Measurements from ENCODE around the gene TOMM20L. TPM values are rescaled to one million over a fixed set of nuclear protein-coding genes. Genes with fewer than 3 reads are reported as not detected.
A peak's percentile ranks its signal among the peaks of the same experiment; 100 is the strongest.

Gene TOMM20L
- total and polyA plus RNA-seq, 9 of the 15 experiments (the other 6 are each of a cell fraction or from before 2014, with no cell fraction given) = not detected

DNA sequence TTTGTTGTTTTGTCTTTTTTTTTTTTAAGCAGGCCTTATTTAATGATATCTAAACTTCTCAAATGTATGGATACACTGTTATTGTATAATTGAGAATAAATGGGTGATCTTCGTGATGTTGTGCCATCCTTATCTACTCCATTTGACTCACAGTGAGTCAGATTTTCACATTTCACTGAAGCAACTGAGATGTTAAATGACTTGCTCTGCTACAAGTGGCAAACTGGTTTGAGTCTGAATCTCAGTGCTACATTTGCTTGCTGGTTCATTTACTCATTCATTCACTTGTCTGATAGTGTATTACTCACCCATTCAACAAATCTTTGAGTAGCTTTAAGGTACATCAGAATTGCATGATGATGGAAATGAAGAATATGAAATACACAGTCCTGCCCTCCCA lies 34.4 kb downstream of the TOMM20L start (continued):
- TF ChIP-seq ZNF282 (CRISPR knock-in tag; IDR thresholded peaks at IDR 0.05) (no peak), BRD9 (IDR thresholded peaks at IDR 0.05; ENCODE audit: low read depth, partially characterized antibody) (no peak), ZHX1 (conservative IDR thresholded peaks at IDR 0.05; ENCODE audit: low read length) (no peak), DNMT1 (IDR thresholded peaks at IDR 0.05) (no peak), ARHGAP35 (IDR thresholded peaks at IDR 0.05; ENCODE audit: partially characterized antibody) (no peak), HLTF (IDR thresholded peaks at IDR 0.05) (no peak), KDM1A (IDR thresholded peaks at IDR 0.05) (peak; percentile 32 to 64; a peak in 1 of 4 replicates), EHMT2 (IDR thresholded peaks at IDR 0.05) (no peak), RBM17 (IDR thresholded peaks at IDR 0.05; ENCODE audit: borderline replicate concordance, low read depth, low read length) (no peak), RFX7 (CRISPR knock-in tag; IDR thresholded peaks at IDR 0.05) (no peak), NONO (IDR thresholded peaks at IDR 0.05; ENCODE audit: low read depth in 2 of 2, low read length in 1 of 2) (no peak), CEBPB (tag; IDR thresholded peaks at IDR 0.05) (0 out of 2 replicates have a peak, but pooled peaks have one; percentile 14), ZNF639 (CRISPR knock-in tag; conservative IDR thresholded peaks at IDR 0.05 in 1 of 2, IDR thresholded peaks at IDR 0.05 in 1 of 2) (no peak), DPF2 (IDR thresholded peaks at IDR 0.05) (peak; percentile 49; the same call in 1 of the 2 replicates), ZNF121 (CRISPR knock-in tag; conservative IDR thresholded peaks at IDR 0.05) (no peak), BDP1 (IDR thresholded peaks at IDR 0.05; ENCODE audit: insufficient read depth, insufficient read length) (no peak)
- TF ChIP-seq, protein P1, sequence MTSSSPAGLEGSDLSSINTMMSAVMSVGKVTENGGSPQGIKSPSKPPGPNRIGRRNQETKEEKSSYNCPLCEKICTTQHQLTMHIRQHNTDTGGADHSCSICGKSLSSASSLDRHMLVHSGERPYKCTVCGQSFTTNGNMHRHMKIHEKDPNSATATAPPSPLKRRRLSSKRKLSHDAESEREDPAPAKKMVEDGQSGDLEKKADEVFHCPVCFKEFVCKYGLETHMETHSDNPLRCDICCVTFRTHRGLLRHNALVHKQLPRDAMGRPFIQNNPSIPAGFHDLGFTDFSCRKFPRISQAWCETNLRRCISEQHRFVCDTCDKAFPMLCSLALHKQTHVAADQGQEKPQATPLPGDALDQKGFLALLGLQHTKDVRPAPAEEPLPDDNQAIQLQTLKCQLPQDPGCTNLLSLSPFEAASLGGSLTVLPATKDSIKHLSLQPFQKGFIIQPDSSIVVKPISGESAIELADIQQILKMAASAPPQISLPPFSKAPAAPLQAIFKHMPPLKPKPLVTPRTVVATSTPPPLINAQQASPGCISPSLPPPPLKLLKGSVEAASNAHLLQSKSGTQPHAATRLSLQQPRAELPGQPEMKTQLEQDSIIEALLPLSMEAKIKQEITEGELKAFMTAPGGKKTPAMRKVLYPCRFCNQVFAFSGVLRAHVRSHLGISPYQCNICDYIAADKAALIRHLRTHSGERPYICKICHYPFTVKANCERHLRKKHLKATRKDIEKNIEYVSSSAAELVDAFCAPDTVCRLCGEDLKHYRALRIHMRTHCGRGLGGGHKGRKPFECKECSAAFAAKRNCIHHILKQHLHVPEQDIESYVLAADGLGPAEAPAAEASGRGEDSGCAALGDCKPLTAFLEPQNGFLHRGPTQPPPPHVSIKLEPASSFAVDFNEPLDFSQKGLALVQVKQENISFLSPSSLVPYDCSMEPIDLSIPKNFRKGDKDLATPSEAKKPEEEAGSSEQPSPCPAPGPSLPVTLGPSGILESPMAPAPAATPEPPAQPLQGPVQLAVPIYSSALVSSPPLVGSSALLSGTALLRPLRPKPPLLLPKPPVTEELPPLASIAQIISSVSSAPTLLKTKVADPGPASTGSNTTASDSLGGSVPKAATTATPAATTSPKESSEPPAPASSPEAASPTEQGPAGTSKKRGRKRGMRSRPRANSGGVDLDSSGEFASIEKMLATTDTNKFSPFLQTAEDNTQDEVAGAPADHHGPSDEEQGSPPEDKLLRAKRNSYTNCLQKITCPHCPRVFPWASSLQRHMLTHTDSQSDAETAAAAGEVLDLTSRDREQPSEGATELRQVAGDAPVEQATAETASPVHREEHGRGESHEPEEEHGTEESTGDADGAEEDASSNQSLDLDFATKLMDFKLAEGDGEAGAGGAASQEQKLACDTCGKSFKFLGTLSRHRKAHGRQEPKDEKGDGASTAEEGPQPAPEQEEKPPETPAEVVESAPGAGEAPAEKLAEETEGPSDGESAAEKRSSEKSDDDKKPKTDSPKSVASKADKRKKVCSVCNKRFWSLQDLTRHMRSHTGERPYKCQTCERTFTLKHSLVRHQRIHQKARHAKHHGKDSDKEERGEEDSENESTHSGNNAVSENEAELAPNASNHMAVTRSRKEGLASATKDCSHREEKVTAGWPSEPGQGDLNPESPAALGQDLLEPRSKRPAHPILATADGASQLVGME (CRISPR knock-in tag; IDR thresholded peaks at IDR 0.05) = no peak
- TF ChIP-seq, protein P2, sequence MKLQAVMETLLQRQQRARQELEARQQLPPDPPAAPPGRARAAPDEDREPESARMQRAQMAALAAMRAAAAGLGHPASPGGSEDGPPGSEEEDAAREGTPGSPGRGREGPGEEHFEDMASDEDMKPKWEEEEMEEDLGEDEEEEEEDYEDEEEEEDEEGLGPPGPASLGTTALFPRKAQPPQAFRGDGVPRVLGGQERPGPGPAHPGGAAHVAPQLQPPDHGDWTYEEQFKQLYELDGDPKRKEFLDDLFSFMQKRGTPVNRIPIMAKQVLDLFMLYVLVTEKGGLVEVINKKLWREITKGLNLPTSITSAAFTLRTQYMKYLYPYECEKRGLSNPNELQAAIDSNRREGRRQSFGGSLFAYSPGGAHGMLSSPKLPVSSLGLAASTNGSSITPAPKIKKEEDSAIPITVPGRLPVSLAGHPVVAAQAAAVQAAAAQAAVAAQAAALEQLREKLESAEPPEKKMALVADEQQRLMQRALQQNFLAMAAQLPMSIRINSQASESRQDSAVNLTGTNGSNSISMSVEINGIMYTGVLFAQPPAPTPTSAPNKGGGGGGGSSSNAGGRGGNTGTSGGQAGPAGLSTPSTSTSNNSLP (IDR thresholded peaks at IDR 0.05; ENCODE audit: borderline replicate concordance, low read depth, low read length) = no peak
